GM19397 (cell line): ENCODE measurements around the gene NFKBIB.
"Not testable (repeated sequence)": the region's sequence is repeated elsewhere in the genome, so short reads cannot be mapped to it uniquely, and the experiment has no call there.

Source experiments
- ATAC-seq: cut with Tn5 transposase; IDR thresholded peaks from one replicate; pipeline ENCODE4 v1.9.1; 2021; ENCODE audit warnings: mild to moderate bottlenecking, moderate library complexity; ENCODE audit not compliant: unreplicated experiment

NFKBIB gene

DNA sequence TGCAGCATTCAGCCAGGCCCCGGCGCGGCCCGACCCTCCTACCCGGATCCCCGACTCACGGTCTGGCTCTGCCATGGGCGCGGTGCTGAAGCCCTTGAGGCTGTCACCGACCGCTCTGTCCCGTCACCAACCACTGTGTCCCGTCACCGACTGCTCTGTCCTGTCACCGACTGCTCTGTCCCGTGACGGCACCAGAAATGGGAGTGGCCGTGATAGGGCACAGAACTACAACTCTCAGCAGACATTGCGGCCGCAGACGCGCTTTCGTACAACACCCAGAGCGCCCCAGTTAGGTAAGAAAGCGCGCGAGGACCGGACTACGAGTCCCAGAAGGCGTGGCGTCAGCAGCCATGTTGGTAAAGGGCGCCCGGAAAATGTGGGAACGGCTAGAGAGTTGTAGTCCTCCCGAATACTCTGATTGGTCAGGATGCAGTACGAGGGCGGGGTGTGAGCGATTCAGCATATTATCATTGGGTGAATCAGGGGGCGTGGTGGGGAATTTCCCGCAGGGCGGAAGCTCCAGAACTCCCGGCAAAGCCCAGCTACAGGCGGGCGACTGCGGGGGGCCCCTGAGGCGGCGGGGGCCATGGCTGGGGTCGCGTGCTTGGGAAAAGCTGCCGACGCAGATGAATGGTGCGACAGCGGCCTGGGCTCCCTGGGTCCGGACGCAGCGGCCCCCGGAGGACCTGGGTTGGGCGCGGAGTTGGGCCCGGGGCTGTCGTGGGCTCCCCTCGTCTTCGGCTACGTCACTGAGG is at the start of gene NFKBIB, which contains the start of gene SIRT2:
Gene NFKBIB (plus strand): TSS at position 523 of the 755 bp plus-strand sequence. CDS start 64 bp downstream, at position 587.
Gene SIRT2 (minus strand): TSS at position 172 of the 755 bp plus-strand sequence. CDS start 97 bp downstream, at position 75.
- ATAC-seq = peak; percentile 89

DNA sequence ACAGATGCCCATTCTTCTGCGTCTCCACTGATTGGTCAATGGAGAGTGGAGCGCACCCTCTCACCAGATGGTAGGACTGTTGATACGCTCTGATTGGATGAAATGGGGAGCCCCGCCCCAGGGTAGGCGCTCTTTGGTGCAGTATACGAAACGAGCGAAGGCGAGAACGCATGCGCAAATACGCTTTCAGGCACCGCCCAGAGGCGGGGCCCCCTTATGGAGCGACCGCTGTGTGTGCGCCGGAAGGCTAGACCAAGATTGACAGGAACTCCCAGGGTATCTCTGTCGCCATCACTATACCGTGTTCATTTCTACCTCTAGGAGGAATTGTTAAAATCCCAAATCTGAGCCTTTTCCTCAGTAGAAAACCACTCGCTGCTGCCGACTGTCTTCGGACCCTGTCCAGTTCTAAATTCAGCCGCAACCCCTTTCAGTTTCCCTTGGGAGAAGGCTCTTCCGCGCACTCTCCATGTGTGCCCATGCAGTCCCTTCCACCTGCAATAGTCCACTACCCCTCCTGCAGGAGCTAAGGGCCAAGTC is 49.3 kb upstream of the NFKBIB start:
- ATAC-seq = peak; percentile 59

DNA sequence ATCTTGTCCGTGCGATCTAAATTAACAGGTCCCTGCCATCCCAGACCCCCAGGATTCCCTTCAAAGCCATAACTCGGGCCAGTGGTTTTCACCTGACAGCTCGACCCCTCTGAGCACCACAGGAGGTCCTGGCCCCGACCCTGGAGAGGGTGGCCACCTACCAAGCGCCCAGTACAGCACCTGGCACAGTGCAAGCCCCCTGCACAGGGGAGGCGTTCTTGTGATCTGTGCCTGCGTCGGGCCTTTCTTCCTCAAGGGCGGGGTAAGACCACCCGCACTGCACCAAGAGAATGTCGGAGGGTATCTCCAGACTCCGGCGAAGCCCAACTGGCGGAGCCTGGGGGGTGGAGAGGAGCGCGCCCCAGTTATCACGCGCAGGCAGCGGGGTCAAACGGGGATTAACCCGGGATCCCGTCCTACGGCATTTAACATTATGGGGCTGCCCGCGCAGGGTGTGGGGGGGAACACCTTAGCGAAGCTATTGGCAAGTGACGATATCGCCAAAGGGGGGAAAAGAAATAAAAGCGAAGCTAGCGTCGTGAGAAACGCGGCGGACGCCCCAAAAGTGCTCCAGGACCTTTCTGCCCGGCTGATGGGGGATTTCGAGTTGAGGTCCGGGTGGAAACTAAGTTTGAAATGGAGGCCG is 48.7 kb upstream of the NFKBIB start:
- no peak for ATAC-seq

- peak; percentile 24 for ATAC-seq
Observed at GRCh38 chr19:38851622-38852230, 48.0 kb upstream of the NFKBIB start.

- ATAC-seq = no peak
Observed at GRCh38 chr19:38852231-38853044, 47.3 kb upstream of the NFKBIB start.

- no peak for ATAC-seq
Observed at GRCh38 chr19:38853214-38853613, 46.6 kb upstream of the NFKBIB start.

DNA sequence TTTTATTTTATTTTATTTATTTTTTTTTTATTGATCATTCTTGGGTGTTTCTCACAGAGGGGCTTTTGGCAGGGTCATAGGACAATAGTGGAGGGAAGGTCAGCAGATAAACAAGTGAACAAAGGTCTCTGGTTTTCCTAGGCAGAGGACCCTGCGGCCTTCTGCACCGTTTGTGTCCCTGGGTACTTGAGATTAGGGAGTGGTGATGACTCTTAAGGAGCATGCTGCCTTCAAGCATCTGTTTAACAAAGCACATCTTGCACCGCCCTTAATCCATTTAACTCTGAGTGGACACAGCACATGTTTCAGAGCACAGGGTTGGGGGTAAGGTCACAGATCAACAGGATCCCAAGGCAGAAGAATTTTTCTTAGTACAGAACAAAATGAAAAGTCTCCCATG is 44.8 kb upstream of the NFKBIB start:
- ATAC-seq = not testable (repeated sequence)

- not testable (repeated sequence) for ATAC-seq
Observed at GRCh38 chr19:38855751-38856150, 44.0 kb upstream of the NFKBIB start.

GRCh38 chr19:38856813-38857212 is 43.0 kb upstream of the NFKBIB start:
- ATAC-seq = no peak

DNA sequence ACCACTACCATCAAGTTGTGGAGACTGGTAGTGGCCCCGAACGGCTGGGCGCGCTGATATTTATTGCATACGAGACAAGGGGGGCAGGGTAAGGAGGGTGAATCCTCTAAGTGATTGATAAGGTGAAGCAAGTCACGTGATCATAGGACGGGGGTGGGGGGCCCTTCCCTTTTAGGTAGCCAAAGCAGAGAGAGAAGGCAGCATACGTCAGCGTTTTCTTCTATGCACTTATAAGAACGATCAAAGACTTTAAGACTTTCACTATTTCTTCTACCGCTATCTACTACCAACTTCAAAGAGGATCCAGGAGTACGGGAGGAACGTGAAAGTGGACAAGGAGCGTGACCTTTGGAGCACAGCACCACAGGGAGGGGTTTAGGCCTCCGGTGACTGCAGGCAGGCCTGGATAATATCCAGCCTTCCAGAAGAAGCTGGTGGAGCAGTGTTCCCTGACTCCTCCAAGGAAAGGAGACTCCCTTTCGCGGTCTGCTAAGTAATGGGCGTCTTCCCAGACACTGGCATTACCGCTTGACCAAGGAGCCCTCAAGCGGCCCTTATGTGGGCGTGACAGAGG is 40.1 kb upstream of the NFKBIB start:
- not testable (repeated sequence) for ATAC-seq

- ATAC-seq = no peak
Observed at GRCh38 chr19:38861368-38861767, 38.4 kb upstream of the NFKBIB start.

- ATAC-seq = no peak
Observed at GRCh38 chr19:38862321-38863059, 37.3 kb upstream of the NFKBIB start.

DNA sequence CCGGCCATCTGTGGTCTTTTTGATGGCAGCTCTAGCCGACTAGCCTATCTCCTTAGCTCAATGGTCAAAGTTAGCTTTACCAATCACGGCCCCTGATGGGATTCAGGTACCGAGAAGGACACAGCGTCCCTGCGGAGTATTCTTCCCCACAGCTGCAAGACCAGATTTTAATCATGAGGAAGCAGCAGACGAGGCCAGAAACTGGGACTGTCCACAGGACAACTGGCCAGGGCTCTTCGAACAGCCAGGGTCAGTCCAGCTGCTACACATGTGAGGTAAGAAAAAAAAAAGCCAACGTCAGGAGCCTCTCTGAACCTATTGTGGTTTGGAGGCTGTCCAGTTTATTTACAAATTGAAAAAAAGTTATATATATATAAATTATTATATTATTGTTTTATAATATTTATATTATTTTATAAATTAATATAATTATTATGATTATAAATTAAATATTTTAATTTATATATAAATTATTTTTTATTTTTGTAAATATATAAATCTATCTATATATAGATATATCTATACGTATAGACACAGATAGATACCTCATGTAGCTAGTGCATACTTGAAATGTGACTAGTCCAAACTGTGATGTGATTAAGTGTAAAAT is 32.5 kb upstream of the NFKBIB start:
- no peak for ATAC-seq

GRCh38 chr19:38868551-38868950 is 31.2 kb upstream of the NFKBIB start:
- ATAC-seq = no peak

- ATAC-seq = no peak
Observed at GRCh38 chr19:38869160-38869835, 30.5 kb upstream of the NFKBIB start.

- ATAC-seq = peak; percentile 81
Observed at GRCh38 chr19:38869836-38870607, 29.7 kb upstream of the NFKBIB start.

- ATAC-seq = no peak
Observed at GRCh38 chr19:38870612-38871011, 29.2 kb upstream of the NFKBIB start.

DNA sequence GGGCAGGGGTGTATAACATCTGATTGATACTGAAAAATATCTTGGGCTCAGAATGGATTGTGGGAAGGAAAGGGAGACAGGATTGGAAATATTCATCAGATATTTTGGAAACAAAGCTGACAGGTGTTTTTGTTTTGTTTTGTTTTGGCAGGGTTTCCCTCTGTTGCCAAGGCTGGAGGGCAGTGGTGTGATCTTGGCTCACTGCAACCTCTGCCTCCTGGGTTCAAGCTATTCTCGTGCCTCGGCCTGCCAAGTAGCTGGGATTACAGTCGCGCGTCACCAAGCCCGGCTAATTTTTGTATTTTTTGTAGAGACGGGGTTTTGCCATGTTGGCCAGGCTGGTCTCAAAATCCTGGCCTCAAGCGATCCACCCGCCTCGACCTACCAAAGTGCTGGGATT is 26.4 kb upstream of the NFKBIB start:
- not testable (repeated sequence) for ATAC-seq
